MM.1S (cell line): ENCODE results near the gene RPN2.

ENCODE experiments used
- EZH2 ChIP-seq: fragments of 300-600 bp; sonication (generic); optimal IDR thresholded peaks from 2 replicates; pipeline ENCODE3; 2017; ENCODE audit warnings: low read depth, mild to moderate bottlenecking, antibody characterized with exemption, low read length, mixed read lengths
- EZH2phosphoT487 ChIP-seq: fragments of 300-600 bp; sonication (generic); IDR thresholded peaks from 2 replicates; pipeline ENCODE4 v1.6.1; 2018; ENCODE audit warnings: antibody characterized with exemption, low read length
- TF ChIP-seq, protein P1 (sequence below): fragments of 300-600 bp; sonication (generic); IDR thresholded peaks from 2 replicates; pipeline ENCODE4 v1.5.1; 2016; ENCODE audit warnings: antibody characterized with exemption, low read length, mixed read lengths

DNA sequence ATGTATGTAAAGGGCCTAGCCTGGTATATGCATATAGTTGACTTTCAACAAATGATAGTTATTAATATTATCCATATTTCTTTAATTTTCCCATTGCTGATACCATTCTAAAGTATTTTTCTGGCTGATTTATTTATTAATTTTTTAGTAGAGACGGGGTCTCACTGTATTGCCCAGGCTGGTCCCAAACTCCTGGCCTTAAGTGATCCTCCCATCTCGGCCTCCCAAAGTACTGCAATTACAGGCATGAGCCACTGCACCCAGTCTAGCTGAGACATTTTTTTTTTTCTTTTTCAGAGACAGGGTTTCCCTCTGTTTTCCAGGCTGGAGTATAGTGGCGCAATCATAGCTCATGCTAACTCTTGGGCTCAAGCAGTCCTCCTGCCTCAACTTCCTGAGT lies 30.1 kb downstream of the RPN2 start:
- TF ChIP-seq, protein P1, sequence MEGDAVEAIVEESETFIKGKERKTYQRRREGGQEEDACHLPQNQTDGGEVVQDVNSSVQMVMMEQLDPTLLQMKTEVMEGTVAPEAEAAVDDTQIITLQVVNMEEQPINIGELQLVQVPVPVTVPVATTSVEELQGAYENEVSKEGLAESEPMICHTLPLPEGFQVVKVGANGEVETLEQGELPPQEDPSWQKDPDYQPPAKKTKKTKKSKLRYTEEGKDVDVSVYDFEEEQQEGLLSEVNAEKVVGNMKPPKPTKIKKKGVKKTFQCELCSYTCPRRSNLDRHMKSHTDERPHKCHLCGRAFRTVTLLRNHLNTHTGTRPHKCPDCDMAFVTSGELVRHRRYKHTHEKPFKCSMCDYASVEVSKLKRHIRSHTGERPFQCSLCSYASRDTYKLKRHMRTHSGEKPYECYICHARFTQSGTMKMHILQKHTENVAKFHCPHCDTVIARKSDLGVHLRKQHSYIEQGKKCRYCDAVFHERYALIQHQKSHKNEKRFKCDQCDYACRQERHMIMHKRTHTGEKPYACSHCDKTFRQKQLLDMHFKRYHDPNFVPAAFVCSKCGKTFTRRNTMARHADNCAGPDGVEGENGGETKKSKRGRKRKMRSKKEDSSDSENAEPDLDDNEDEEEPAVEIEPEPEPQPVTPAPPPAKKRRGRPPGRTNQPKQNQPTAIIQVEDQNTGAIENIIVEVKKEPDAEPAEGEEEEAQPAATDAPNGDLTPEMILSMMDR, result no peak
- TF ChIP-seq EZH2 (no peak), EZH2phosphoT487 (no peak)
